Activated CD8-positive, alpha-beta memory T cell treated with anti-CD3 and anti-CD28 coated beads, Interleukin-2, amount 50 U/mL, for 1 hour (primary cell): Measurements from ENCODE around the gene AATF.

Experiments
- DNase-seq: peaks from one replicate; pipeline ENCODE4 v3.0.0-alpha.2; 2020; ENCODE audit errors: extremely low read depth

Gene AATF

GRCh38 chr17:36979565-36979941 lies 30.8 kb downstream of the AATF start:
- DNase-seq: no peak

DNA sequence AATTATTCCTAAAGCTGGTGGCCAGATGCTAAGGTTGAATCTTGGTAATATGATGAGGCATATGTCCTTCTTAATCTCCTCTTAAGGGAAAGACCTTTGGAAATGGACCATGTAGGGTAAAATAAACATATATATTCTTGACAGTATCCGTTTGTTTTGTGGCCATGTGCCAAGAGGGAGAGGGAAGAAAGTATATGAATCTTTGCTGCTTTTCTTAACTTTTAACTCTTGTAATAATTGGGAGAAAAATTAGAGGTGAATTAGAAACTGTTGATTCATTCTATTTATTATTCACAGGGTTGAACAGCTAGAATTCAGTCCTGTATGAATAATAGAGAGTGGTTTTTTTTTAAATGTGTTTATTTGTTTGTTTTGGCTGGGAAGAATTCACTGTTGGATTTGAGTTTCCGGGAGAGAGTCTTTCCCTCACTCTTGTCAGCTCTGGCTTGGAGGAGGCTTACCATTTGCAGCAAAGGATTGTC lies 31.6 kb downstream of the AATF start:
- no peak for DNase-seq

DNA sequence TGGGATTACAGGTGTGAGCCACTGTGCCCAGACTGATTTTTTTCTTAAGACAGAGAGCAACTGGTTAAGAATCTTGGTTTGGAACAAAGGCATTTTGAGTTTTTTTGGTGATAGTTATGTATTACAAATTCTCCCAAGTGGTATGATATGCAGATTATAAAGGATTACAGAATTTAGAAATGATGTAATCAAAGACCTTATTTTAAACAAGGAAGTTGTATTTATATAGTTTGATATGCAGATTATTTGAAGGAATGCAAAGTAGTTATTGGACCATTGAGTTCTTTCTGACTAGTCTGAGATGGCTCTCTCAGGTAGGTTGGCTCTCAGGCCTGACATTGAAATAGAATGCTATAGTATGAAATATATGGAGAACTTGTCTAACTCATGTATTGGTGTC lies 34.9 kb downstream of the AATF start:
- no peak for DNase-seq

GRCh38 chr17:36989173-36989572 lies 40.4 kb downstream of the AATF start:
- no peak for DNase-seq

DNA sequence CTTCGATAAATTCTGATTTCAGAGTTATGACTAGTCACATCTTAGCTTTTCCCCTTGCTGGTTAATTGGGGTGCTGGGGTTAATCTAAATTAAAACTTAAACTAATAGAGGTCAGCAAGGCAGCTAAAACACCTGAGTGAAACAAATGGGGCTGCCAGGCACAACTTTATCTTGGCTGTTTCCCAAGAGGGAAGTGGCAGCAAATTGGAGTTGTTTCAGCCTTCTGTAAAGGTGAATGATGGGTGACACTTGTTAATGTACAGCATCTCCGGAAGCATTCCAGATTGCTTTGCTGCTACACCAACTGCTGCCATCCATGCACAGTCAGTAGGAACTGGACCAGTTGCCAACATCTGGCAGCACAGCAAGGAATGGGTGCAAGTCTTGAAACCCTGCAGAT lies 43.9 kb downstream of the AATF start:
- no peak for DNase-seq

DNA sequence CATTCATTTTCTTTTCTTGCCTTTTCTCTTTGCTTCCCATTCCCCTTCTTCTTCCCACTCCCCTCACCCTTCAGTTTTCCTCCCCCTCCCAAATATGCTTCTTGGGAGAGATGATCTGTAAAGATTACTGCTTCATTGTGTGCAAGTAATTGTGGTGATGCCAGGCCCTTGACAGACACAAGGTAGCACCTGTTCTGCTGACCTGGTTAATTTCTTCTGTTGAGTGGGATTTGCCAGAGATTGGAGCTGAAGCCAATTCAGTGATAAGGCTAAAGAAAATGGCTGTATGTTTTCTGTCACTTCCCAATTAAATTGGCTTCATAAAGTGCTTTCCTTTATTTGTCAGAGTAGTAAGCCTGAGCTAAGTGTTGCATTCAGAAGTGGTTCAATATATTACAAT lies 44.5 kb downstream of the AATF start:
- DNase-seq: no peak

GRCh38 chr17:36994438-36994837 lies 45.7 kb downstream of the AATF start:
- no peak for DNase-seq

GRCh38 chr17:36999471-36999870 lies 50.7 kb downstream of the AATF start:
- DNase-seq: no peak

GRCh38 chr17:37016780-37017179 lies 68.0 kb downstream of the AATF start:
- DNase-seq: no peak

DNA sequence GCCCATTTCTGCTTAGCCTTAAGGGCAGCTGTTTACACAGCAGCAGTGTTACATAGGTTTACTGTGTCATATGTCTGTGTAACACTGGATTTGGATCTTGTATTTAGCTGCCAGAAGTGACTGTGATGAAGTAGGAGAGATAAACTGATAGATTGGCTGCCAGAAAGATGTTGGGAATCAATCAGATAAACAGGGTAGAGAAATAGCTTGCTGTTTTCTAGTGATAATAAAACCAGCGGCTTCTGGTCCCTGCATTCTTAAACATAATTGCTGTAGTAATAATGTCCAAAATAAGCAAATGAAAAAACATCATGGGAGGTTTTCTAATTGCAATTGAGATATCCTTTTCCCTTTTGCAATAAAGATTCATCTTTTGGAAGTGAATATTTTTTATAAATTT lies 68.7 kb downstream of the AATF start:
- no peak for DNase-seq

DNA sequence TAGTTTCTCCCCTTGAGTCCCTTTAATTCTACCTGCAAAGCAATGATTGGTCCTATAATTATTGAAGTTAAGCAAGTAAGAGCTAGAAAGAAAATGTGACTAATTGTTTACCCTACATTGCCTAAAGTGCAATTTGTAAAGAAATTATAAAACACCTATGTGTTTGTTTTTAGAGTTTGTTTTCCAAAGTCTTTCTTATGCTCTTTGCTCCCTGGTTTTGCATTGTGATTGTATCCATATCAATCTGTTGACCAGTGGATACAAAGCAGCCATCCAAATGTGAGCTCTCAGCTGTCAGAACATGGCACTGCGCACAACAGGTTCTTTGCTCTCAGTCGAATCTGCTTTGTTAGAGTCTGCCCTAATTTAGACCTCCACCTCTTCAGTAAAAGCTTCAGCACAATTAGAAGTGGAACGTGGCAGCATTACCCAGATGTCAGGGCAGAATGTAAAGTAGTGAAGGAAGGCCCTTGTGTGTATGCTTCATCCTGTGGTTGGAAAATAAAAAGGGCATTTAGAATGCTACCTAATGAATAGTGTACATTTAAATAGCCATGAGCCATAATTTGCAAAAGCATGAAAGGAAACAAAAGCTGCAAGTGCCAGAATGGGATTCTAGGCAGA lies 70.5 kb downstream of the AATF start:
- no peak for DNase-seq

- DNase-seq: no peak
These were observed 71.0 kb downstream of the AATF start for GRCh38 chr17:37019741-37020129.

DNA sequence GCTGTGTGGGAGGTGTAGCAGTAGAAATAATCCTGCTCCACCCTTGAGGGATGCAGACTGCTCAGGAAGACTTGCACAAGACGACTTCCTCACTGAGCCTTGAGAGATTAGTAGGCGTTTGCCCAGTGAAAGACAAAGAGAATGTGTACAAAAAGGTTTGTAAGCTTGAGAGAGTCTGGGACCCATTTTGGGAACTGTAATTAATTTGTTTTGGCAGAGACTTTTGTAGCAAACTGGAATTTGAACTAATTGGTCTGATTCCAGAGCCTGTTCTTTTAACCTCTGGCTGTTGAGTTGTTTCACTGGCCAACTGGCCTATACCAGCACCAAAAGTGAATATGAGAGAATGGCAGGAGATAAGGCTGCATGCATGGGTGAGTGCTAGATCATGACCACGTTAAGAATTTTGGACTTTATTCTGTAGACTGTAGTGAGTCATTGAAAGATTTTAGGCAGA lies 75.5 kb downstream of the AATF start:
- no peak for DNase-seq

DNA sequence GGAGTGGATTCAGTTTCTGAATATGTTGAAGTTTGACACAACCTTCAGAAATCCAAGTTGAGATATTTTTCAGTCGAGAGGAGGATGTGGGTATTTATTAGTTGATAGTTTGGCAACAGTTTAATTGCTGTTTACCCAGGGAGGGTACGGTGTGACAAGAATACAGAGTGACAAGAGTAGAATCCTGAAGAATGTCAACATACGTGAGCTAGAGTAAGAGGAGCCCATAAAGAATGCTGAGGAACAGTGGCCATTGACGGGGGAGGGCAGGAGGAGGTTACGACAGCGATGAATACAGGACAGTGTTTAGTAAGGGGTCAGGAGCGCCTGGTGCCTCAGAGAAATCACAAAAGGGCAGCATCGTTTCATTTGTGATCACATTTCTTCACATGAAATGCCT lies 76.5 kb downstream of the AATF start:
- no peak for DNase-seq

GRCh38 chr17:37025847-37026530 lies 77.2 kb downstream of the AATF start:
- DNase-seq: no peak

- no peak for DNase-seq
These were observed 77.7 kb downstream of the AATF start for GRCh38 chr17:37026531-37026869.

DNA sequence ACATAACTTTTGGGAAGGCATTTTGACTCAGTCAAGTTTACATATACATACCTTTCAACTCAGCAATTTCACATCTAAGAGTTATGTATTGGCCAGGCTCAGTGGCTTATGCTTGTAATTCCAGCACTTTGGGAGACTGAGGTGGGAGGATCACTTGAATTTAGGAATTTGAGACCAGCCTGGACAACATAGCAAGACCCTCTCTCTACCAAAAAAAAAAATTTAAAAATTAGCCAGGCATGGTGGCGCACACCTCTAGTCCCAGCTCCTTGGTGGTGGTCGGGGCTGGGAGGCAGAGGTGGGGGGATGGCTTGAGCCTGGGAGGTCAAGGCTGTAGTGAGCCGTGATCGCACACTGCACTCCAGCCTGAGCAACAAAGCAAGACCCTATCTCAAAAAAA lies 79.3 kb downstream of the AATF start:
- DNase-seq: no peak

DNA sequence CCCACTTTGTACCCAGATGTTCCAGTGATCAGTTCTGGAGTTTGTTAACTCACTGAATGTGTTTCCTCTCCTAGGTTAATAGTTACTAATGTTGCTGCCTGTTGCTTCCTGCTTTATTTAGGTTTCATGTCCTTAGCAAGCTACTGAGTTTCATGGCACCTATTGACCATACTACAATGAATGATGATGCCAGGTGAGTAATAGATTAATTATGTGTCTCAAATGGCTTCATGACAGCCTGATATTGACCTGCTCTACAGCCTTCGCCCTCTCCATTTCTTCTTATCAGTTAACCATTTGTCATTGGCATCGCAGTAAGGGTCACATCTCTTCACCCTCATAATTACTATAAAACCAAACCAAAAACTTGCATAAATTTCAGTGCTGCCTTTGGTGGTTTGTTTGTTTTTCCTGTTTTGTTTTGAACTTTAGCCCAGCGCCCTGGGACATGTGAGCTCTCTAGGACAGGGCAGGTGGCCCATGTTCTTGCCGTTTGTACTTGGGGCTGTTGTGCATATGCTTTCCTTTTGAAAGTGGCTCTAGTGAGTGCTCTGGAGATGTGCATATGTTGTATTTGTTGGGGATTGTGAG lies 82.8 kb downstream of the AATF start:
- DNase-seq: no peak

- DNase-seq: no peak
These were observed 88.9 kb downstream of the AATF start for GRCh38 chr17:37037590-37038155.

GRCh38 chr17:37039269-37039668 lies 90.5 kb downstream of the AATF start:
- DNase-seq: no peak

DNA sequence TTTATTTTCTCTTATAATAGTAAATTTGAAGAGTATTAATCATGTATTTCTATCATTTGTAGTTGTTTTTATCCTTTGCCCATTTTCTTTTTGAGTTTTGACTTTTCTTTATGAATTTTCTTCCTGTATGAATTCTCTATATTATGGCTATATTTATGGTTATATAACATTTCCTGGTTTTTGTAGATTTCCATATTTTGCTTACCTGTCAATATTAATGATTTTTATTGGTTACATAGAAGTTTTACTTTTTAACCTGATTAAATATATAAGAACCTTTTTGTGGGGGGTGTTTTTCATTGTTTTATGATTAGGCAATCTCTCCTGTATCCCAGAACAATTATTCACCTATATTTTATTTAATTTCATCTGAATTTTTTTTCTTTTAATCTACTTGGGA lies 93.2 kb downstream of the AATF start:
- no peak for DNase-seq

- DNase-seq: no peak
These were observed 94.4 kb downstream of the AATF start for GRCh38 chr17:37043201-37043600.

DNA sequence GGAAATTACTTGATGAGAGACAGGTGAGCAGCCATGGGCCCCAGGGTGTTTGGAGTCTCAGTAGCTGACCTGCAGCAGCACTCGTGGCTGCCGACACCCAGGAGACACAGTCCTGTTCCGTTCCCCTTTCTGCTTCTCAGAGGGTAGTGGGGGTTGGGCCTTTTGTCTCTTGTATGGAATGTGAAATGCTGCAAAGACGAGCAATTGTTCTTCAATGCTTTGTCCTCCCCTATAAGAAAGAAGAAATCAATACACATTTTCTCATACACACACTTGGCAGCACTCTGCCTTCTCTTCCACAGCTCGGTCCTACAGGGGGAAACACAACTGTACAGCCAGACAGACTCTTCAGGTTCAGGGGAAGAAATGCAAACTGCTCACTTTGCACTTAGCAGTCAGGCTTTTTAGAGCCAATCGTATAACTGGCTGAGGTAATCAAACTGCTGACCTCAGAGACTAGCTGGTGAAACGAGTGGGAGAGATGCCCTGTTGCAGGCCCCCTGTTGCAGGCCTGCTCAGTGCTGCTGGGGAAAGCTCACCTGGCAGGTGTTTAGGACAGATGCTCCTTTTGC lies 96.7 kb downstream of the AATF start:
- no peak for DNase-seq
